A549 (cell line): ENCODE measurements around the gene PPM1L.

ENCODE experiments used
- HDAC2 ChIP-seq: fragments of 200-600 bp; sonication (generic); IDR thresholded peaks from 2 replicates; pipeline ENCODE4 v1.6.1; 2016
- POLR2A ChIP-seq: IDR thresholded peaks from 2 replicates; pipeline ENCODE4 v1.6.1; 2012; ENCODE audit warnings: mild to moderate bottlenecking, low read length
- TF ChIP-seq, protein P1 (sequence below): fragments of >200 bp; sonication (Bioruptor Twin); formaldehyde crosslinking; IDR thresholded peaks from 3 replicates; pipeline ENCODE4 v1.5.1; 2016
- TF ChIP-seq, protein P2 (sequence below): fragments of >200 bp; sonication (Bioruptor Twin); formaldehyde crosslinking; IDR thresholded peaks from 2 replicates; pipeline ENCODE4 v1.6.1; 2016
- TF ChIP-seq, protein P3 (sequence below): IDR thresholded peaks from 2 replicates; pipeline ENCODE4 v1.6.1; 2012

DNA sequence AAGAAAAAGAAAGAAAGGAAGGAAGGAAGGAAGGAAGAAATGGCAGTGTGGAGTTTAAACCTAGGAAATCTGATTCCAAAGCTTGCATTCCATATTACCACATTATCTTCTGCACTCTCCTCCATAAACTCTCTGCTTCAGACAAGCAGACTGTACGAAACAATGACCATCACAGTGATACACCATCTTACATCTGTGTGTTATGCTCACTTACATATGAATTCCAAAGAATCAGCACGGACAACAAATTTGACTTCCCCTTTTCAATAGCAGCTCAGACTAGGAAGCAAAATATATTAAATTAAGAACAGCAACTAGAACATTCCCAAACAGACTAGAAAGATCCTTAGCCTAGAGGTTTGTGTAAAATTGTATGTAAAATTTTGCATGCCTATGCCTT, 18.0 kb upstream of the PPM1L start:
- TF ChIP-seq POLR2A (no peak), HDAC2 (no peak)
- TF ChIP-seq, protein P1, sequence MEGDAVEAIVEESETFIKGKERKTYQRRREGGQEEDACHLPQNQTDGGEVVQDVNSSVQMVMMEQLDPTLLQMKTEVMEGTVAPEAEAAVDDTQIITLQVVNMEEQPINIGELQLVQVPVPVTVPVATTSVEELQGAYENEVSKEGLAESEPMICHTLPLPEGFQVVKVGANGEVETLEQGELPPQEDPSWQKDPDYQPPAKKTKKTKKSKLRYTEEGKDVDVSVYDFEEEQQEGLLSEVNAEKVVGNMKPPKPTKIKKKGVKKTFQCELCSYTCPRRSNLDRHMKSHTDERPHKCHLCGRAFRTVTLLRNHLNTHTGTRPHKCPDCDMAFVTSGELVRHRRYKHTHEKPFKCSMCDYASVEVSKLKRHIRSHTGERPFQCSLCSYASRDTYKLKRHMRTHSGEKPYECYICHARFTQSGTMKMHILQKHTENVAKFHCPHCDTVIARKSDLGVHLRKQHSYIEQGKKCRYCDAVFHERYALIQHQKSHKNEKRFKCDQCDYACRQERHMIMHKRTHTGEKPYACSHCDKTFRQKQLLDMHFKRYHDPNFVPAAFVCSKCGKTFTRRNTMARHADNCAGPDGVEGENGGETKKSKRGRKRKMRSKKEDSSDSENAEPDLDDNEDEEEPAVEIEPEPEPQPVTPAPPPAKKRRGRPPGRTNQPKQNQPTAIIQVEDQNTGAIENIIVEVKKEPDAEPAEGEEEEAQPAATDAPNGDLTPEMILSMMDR: no peak
- TF ChIP-seq, protein P2, sequence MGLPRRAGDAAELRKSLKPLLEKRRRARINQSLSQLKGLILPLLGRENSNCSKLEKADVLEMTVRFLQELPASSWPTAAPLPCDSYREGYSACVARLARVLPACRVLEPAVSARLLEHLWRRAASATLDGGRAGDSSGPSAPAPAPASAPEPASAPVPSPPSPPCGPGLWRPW: no peak
- TF ChIP-seq, protein P3, sequence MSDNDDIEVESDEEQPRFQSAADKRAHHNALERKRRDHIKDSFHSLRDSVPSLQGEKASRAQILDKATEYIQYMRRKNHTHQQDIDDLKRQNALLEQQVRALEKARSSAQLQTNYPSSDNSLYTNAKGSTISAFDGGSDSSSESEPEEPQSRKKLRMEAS: no peak
